ENCODE measurements around the gene RAB22A.

- TF ChIP-seq CTCF (IDR thresholded peaks at IDR 0.05; ENCODE audit: borderline replicate concordance, extremely low read depth, low read length, poor library complexity, severe bottlenecking) (no peak), EZH2 (IDR thresholded peaks at IDR 0.05; ENCODE audit: borderline replicate concordance, low read depth, low read length, severe bottlenecking) (no peak)
Measured at GRCh38 chr20:58389324-58389967, 79.9 kb downstream of the RAB22A start.

All from DND-41 (cell line).